Measurements from ENCODE around the gene F5.
"Not testable (repeated sequence)": the region's sequence is repeated elsewhere in the genome, so short reads cannot be mapped to it uniquely, and the experiment has no call there.

Gene F5

DNA sequence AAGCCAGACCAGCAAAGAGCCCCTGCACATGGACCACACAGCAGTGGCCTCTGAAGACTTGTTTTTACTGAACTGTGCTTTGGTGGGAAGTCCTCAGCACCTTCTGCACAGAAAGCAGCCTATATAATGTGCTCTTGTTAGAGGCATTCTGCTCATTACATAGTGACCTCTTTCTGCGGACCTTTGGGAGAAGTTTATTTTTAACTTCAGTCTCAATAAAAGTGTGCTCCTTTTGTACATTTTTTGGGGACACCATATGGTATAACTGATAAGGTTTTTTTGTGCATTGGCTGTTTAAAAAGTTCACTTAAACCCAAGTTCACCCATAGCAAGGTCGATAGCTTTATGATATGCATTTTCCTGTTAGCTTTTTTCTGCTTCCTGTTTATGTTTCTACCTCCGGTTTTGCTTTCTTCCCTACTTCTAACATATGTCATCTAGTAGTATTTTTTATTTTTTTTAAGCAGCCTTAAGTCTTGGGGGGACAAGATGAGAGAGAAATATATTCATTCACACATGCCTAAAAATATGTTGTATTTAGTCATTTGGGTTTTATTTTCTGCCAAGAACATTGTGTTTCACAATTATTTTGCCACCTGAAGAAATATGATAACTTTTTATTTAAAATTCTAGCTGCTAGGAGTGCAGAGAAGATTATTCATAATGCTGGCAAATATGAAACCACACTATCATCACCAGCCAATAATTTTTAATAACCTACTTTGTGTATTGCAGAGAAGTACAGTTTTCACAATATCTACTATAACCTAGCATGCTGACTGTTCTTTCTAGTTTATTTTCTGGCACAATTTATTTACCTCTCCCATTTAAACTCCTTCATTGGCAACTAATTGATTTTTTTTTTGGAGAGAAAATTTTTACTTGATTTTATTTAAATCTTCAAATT, 77.6 kb downstream of the F5 start:
- no peak for DNase-seq

- no peak for DNase-seq
These were observed 78.9 kb downstream of the F5 start for GRCh38 chr1:169507413-169507812.

GRCh38 chr1:169503601-169504000, 82.7 kb downstream of the F5 start:
- DNase-seq: not testable (repeated sequence)

DNA sequence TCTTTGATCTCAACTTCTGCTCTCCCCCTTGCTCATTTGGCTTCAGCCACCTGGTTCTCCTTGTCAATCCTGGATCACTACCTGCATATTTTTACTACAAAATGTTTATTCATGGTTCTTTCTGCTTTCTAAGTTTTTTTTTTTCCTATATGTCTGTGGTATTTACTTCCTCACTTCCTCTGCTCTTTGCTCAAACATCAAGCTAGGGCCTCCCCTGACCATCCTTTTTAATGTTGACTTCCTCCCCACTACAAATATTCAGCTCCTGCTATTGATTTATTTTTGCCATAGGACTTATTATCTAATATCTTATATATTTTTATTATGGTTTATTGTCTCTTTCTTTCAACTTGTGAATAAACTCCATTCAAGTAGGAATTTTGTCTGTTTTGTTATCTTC, 86.5 kb downstream of the F5 start:
- no peak for DNase-seq

- DNase-seq: no peak
These were observed 89.0 kb downstream of the F5 start for GRCh38 chr1:169497317-169497716.

DNA sequence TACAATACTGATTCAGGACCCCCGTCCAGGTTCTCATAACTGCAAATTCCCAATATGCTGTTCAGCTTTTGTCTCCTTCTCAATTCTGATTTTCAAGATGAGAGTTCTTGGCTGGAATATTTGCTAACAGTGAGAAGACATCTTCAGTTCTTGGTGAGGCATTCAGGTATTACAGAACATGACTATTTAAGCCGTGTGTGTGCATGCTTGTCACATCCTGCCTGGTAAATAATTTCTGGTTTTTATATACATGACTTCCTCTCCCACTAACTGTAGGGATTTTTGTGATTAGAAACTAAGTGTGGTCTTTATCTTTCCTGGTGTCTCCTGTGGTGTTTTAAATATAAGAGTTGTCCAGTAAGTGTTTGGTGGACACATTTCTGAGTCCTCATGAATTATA, 90.4 kb downstream of the F5 start:
- no peak for DNase-seq

GRCh38 chr1:169495046-169495775, 91.1 kb downstream of the F5 start:
- DNase-seq: no peak

- DNase-seq: no peak
These were observed 91.9 kb downstream of the F5 start for GRCh38 chr1:169494343-169494742.

GRCh38 chr1:169493251-169493650, 93.0 kb downstream of the F5 start:
- DNase-seq: no peak

GRCh38 chr1:169491845-169492281, 94.4 kb downstream of the F5 start:
- DNase-seq: no peak

GRCh38 chr1:169488157-169488556, 98.1 kb downstream of the F5 start:
- no peak for DNase-seq

DNA sequence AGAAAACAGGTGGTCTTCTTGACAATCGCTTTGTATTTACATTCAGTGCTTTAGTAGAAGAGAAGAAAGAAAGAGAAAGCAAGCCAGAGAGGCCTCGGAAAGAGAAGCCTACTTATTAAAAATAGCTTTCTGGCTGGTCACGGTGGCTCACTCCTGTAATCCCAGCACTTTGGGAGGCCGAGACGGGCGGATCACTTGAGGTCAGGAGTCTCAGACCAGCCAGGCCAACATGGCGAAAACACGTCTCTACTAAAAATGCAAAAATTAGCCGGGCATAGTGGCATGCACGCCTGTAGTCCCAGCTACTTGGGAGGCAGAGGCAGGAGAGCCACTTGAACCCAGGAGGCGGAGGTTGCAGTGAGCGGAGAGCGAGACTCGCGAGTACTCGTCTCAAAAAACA, 98.7 kb downstream of the F5 start:
- DNase-seq: no peak

- no peak for DNase-seq
These were observed 99.1 kb downstream of the F5 start for GRCh38 chr1:169487133-169487532.

DNA sequence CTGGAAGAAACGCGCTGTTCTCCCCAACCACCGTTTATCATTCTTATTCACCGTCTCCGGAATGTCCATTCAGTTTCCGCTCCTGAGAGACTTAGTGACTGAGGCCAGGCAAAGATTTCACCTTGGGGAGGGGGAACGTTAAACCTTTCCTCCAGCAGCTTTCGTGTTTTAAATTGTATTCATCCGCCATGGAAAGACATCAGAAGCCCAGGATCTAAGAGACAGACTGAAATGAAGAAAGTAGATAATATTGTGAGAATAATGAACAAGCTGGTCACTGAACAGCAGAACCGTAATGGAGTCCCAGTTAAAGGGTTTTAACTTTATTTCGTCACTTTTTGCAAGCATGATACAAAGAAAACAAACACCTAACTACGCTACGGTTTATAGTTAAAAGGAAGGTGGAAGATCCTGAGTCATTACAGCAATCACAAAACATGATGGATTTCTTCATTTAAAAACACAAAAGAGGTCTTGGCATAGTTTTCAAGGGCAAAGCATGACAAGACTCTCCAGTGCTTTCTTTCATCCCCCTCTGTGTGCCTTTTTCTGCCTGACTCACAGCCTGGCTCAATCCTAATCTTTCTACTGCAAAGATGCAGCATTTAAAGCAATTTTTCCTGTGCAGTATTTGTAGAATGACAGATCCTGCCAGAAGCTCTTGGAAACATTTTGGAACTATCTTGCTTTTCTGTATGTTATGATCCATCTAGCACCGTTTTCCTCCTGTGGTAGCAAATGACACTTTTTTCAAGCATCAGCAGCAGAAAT, 99.8 kb downstream of the F5 start:
- DNase-seq: no peak

DNA sequence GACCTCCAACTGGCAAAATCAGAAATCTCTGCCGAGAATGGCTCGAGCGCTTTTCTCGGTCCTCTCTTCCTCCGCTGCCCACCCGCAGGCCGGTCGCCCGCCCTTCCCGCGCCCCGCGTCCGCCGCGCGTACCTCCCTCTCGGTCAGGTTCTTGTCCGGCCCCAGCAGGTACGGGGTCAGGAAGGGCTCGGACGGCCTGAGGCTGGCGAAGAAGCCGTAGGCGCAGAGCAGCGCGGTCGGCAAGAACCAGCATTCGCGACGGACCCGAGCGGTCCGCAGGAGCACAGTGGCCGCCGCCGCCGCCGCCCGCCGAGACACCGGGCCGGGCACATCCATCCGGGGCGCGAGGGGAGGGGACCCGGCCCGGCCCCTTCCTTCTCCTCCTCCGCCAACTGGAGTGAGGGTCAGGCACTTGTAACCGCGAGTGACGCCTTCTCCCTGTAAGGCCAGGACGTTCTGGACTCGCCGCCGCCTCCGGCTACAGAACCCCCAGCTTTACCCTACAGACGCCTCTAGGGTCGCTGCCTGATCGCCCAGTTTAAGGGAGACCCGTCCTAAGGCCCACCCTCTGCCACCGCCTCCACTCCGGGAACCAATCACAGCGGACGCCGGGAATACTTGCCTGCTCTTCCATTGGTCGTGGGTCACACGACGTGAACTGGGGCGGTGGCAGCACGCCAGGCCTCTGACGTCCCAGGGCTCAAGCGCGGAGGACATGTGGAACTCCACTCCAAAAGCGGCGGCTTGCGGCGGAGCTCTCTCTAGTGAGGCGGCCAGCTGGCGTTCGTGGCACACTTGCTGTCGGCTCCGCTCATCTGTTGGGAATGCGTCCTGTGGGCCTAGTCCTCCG, 100.6 kb downstream of the F5 start, which contains the start of gene SLC19A2:
SLC19A2 (minus strand) TSS at position 514 of the 850 bp plus-strand sequence; CDS start at position 336, 178 bp downstream.
- peak; percentile 95 for DNase-seq

- DNase-seq: peak; percentile 47
These were observed 101.4 kb downstream of the F5 start for GRCh38 chr1:169484683-169485430.

- DNase-seq: no peak
These were observed 102.2 kb downstream of the F5 start for GRCh38 chr1:169484101-169484500.

DNA sequence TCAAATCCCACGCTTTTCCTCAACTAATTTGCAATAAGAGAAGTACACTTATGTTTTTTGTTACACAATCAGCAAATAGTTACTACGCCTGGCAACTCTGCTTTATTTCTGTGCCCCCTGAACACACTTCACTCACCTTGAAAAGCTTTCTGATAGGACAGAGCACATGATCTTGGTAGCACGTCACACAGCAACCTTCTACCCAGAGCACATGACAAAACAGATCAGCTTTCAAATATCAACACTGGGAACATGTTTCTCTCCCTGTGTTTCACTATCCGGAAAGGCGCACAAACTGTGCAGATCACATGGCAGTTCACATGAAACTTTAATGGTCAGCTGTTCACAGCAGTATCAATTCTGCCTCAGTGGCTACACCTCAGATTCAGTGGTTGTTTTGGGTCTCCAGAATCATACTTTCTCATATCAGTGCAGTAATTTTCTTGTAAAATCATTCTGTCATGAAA, 102.7 kb downstream of the F5 start:
- DNase-seq: no peak

DNA sequence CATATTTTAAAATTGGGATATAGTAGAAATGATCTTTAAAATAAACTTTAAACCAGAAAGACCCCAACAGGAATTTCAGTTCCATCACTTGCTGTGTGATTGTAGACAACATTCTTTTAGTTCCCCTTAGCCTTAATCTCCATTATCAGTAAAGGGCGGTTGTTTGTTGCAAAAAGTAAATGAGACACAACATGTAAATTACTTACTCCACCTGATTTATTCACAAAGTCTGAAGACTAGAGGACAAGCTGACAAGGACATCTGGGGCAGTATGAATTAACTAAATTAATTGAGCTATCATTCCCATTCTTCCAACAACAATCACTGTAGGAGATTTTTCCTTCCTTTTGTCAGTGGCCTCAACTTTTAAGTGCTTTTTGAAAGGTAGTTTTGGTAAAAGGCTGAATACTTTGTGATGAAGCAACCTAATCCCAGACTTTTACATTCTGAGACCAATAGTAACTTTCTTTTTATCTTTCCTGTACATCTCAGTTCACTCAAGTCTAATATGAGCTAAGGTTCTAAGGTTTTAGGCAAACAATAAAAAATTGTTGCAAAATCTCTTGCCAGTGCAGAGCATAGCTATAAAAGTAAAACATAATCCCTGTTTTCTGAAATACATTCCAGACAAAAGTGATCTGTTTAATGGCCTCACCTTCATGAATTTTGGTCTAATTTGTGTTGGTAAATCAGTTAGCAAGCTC, 106.8 kb downstream of the F5 start:
- no peak for DNase-seq

- no peak for DNase-seq
These were observed 108.1 kb downstream of the F5 start for GRCh38 chr1:169478094-169478672.

All from CD4-positive, alpha-beta T cell treated with Interleukin-17A for 4 hours (primary cell).